Ishikawa (cell line): Measurements from ENCODE around the gene ABTB2.

ENCODE experiments used
- EP300 ChIP-seq: IDR thresholded peaks from 2 replicates; pipeline ENCODE4 v1.6.1; 2012; ENCODE audit warnings: borderline replicate concordance
- MAX ChIP-seq: IDR thresholded peaks from 2 replicates; pipeline ENCODE4 v1.6.1; 2012
- REST ChIP-seq: IDR thresholded peaks from 2 replicates; pipeline ENCODE4 v1.6.1; 2012; ENCODE audit warnings: low read depth, mild to moderate bottlenecking
- TAF1 ChIP-seq: IDR thresholded peaks from 2 replicates; pipeline ENCODE4 v1.6.1; 2012; ENCODE audit warnings: low read depth, mild to moderate bottlenecking

- TF ChIP-seq EP300, result no peak
- no peak for TF ChIP-seq TAF1
- TF ChIP-seq MAX, result no peak
- TF ChIP-seq REST, result no peak
Observed at GRCh38 chr11:34165121-34165520, 192.7 kb downstream of the ABTB2 start.
